ENCODE results near the gene ACSM2A. TPM values are rescaled to one million over a fixed set of nuclear protein-coding genes. Genes with fewer than 3 reads are reported as not detected.
"Not testable (repeated sequence)": the region's sequence is repeated elsewhere in the genome, so short reads cannot be mapped to it uniquely, and the experiment has no call there.

The ACSM2A gene, protein sequence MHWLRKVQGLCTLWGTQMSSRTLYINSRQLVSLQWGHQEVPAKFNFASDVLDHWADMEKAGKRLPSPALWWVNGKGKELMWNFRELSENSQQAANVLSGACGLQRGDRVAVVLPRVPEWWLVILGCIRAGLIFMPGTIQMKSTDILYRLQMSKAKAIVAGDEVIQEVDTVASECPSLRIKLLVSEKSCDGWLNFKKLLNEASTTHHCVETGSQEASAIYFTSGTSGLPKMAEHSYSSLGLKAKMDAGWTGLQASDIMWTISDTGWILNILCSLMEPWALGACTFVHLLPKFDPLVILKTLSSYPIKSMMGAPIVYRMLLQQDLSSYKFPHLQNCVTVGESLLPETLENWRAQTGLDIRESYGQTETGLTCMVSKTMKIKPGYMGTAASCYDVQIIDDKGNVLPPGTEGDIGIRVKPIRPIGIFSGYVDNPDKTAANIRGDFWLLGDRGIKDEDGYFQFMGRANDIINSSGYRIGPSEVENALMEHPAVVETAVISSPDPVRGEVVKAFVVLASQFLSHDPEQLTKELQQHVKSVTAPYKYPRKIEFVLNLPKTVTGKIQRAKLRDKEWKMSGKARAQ
- total RNA-seq: not detected in 2 replicates

DNA sequence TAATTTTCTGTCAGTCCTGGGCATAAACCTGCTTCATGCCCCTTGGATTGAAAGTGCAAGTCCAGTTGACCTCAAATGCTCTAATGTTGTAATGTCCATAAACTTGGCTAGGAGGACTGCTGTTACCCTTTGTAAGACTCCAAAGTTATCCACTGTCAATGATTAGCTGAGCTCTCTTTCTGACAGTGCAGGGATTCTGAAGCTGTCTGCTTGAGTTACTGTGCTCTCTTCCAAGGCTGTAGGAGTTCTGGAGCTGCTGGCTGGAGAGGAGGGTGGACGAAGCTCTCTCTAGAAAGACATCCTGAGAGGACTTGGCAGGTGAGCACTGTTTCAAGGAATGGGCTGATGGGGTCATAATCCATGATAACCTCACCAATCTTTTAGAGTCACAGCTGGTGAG lies at the start of gene ACSM2A:
Gene ACSM2A (plus strand): TSS at position 158 of the 400 bp plus-strand sequence. CDS start 8,594 bp downstream, outside the sequence.
- H3K9me3 Mint-ChIP-seq; intact Hi-C loops (cut with micrococcal nuclease); H3K27me3 Mint-ChIP-seq; H3K4me1 Mint-ChIP-seq; DNase-seq; H3K27ac Mint-ChIP-seq; H3K36me3 Mint-ChIP-seq (ENCODE audit: low read depth); POLR2A ChIA-PET; H3K4me3 Mint-ChIP-seq; ATAC-seq (ENCODE audit: low read depth); CTCF ChIA-PET: not testable (repeated sequence)

DNA sequence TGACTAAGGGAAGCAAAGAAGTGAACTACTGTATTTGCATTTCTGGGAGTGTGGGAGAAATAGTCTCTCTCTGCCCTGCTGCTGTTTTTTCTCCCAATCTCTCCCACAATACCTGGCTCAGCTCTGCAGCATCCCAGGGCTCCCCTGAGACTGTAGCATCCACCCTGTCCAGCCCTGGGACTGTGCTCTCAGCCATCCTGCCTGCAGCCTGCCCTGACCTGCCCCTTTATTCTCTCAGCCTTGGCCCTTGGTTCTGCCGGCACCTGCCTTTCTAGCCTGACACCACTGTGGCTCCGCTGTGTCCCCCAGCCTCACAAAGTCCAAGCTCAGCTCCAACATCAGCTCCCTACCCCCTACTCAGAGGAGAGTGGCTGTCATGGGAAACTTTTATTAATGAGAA lies 48.7 kb upstream of the ACSM2A start:
- H3K4me3 Mint-ChIP-seq: no peak overlapping the region
- no peak overlapping the region for H3K27ac Mint-ChIP-seq
- no peaks in the 10 kb centered on the region for H3K9me3 Mint-ChIP-seq
- ATAC-seq (ENCODE audit: low read depth): no peak
- H3K36me3 Mint-ChIP-seq (ENCODE audit: low read depth): no peaks in the 10 kb centered on the region
- TF ChIP-seq, protein P1, sequence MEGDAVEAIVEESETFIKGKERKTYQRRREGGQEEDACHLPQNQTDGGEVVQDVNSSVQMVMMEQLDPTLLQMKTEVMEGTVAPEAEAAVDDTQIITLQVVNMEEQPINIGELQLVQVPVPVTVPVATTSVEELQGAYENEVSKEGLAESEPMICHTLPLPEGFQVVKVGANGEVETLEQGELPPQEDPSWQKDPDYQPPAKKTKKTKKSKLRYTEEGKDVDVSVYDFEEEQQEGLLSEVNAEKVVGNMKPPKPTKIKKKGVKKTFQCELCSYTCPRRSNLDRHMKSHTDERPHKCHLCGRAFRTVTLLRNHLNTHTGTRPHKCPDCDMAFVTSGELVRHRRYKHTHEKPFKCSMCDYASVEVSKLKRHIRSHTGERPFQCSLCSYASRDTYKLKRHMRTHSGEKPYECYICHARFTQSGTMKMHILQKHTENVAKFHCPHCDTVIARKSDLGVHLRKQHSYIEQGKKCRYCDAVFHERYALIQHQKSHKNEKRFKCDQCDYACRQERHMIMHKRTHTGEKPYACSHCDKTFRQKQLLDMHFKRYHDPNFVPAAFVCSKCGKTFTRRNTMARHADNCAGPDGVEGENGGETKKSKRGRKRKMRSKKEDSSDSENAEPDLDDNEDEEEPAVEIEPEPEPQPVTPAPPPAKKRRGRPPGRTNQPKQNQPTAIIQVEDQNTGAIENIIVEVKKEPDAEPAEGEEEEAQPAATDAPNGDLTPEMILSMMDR (IDR thresholded peaks at IDR 0.05): no peak
- intact Hi-C loops (cut with micrococcal nuclease): no loop called here
- no peak for DNase-seq
- H3K4me1 Mint-ChIP-seq: no peaks in the 10 kb centered on the region
- POLR2A ChIA-PET: no interaction called here
- H3K27me3 Mint-ChIP-seq: peaks cover 2% of the 10 kb centered on the region
- CTCF ChIA-PET: no interaction called here

DNA sequence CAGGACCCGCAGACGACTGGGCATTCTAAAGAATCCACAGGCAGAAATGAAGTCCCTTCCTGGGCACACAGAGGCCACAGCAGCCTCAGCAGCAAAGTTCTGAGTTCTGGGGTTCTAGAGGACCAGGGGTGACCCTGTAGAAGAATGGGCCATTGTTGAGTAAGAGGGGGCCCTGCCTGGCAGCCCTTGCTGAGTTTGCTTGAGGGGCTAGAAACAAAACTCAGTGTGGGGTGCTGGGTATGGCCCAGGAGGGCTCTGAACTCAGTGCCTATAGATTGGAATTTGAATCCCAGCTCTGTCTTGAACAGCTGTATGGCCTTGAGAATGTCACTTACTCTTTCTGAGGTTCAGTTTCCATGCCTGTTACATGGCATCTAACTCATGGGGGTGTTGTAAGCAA lies 46.7 kb upstream of the ACSM2A start, which contains the start of gene PDILT:
Gene PDILT (minus strand): TSS at position 101 of the 400 bp plus-strand sequence. CDS start 5,437 bp downstream, outside the sequence.
- H3K4me1 Mint-ChIP-seq: peaks cover 3% of the 10 kb centered on the region

DNA sequence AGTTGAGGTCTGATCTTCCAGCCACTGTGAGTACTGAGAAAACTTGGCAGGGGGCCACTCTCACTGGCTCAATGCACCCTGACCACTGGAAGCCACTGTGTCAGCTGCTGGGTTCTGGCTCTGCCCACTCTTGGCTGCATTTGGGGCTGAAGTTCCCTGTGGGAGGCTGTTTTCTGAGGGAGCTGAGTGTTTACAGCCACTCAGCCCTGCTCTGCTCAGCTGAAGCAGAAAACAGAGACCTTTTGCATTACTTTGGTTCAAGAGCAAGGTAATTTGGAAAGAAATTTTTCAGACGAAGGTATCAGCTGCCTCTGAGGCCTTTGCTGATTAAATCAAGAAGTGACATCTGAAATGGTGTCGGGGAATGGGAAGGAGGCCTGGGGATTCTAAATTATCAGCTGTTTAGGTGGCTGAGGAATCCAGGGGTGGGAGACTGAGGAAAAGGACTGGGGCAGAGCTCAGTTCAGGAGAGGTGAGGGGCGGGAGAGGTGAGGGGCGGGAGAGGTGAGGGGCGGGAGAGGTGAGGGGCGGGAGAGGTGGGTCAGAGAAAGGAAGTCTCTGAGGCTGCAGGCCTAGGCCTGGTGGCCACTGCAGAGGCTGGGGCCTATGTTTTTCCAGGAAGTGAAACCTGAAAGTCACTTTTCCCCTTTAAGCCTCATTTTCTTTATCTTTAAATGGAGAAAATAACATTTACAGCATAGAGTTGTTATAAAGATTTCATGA lies 41.8 kb upstream of the ACSM2A start, which contains the start of gene ACSM5:
Gene ACSM5 (plus strand): TSS at position 137 of the 723 bp plus-strand sequence. CDS start 1,951 bp downstream, outside the sequence.
- no peak for DNase-seq
- POLR2A ChIA-PET: interaction anchor here (0.6 kb wide), 1 partner anchor 1199 kb away, joined by 3 read pairs; no protein-coding TSS in a partner anchor
- Mint-ChIP-seq H3K9me3 (no peaks in the 10 kb centered on the region), H3K27me3 (peaks cover 1% of the 10 kb centered on the region), H3K4me3 (no peak within 1 kb of the TSS), H3K27ac (peak within 1 kb of the TSS; percentile 84), H3K4me1 (peaks cover 10% of the 10 kb centered on the region), H3K36me3 (ENCODE audit: low read depth) (no peaks in the 10 kb centered on the region)
- CTCF ChIA-PET: no interaction called here
- TF ChIP-seq, protein P1 (IDR thresholded peaks at IDR 0.05): no peak
- intact Hi-C loops (cut with micrococcal nuclease): no loop called here
- ATAC-seq (ENCODE audit: low read depth): no peak

More for the DNA sequence above, 46.7 kb upstream of the ACSM2A start, which contains the start of gene PDILT:
- ChIA-PET CTCF (no interaction called here), POLR2A (no interaction called here)
- DNase-seq: no peak
- ATAC-seq (ENCODE audit: low read depth): no peak
- Mint-ChIP-seq H3K4me3 (no peak within 1 kb of the TSS), H3K27me3 (peaks cover 2% of the 10 kb centered on the region), H3K27ac (no peak within 1 kb of the TSS), H3K9me3 (no peaks in the 10 kb centered on the region), H3K36me3 (ENCODE audit: low read depth) (no peaks in the 10 kb centered on the region)
- TF ChIP-seq, protein P1 (IDR thresholded peaks at IDR 0.05): no peak
- intact Hi-C loops (cut with micrococcal nuclease): no loop called here

DNA sequence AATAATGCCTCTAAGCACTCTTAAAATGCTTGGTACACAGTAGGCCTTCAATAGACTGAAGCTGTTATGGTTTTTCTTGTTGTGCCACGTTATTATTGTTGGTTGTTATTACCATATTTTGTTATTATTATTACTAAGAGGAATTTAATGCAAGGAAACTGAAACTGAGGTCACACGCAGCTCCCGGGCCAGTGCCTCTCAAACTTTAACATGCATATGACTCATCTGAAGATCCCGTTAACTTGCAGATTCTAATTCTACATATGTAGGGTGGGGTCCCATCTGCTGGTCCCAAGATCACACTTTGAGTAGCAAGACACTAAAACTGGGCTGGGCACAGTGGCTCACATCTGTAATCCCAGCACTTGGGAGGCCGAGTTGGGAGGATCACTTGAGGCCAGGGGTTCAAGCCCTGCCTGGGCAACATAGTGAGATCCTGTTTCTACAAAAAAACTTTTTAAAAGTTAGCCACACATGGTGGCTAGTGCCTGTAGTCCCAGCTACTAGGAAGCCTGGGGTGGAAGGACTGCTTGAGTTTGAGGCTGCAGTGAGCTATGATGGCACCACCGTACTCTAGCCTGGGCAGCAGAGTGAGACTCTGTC lies 41.1 kb upstream of the ACSM2A start:
- no peaks in the 10 kb centered on the region for H3K9me3 Mint-ChIP-seq
- POLR2A ChIA-PET: no interaction called here
- H3K4me1 Mint-ChIP-seq: peaks cover 10% of the 10 kb centered on the region
- no peaks in the 10 kb centered on the region for H3K36me3 Mint-ChIP-seq (ENCODE audit: low read depth)
- H3K27ac Mint-ChIP-seq: peak overlapping the region; percentile 65
- TF ChIP-seq, protein P1 (IDR thresholded peaks at IDR 0.05): no peak
- peak; percentile 28 for ATAC-seq (ENCODE audit: low read depth)
- DNase-seq: no peak
- intact Hi-C loops (cut with micrococcal nuclease): no loop called here
- H3K4me3 Mint-ChIP-seq: no peak overlapping the region
- CTCF ChIA-PET: no interaction called here
- H3K27me3 Mint-ChIP-seq: peaks cover 1% of the 10 kb centered on the region

Data from activated B cell treated with CpG ODN at 0.5 μM for 24 hours (primary cell).